IMR-90 (cell line): ENCODE results near the gene NELL1.

Experiments
- BHLHE40 ChIP-seq: fragments of 150-350 bp; IDR thresholded peaks from 2 replicates; pipeline ENCODE4 v1.6.1; 2016; ENCODE audit warnings: mild to moderate bottlenecking, low read depth, low read length
- MAFK ChIP-seq: IDR thresholded peaks from 2 replicates; pipeline ENCODE4 v1.6.1; 2012; ENCODE audit warnings: low read depth, low read length, improper control_type of control experiment
- MAZ ChIP-seq: IDR thresholded peaks from 2 replicates; pipeline ENCODE4 v1.6.1; 2012; ENCODE audit warnings: low read depth, mild to moderate bottlenecking, low read length, improper control_type of control experiment, moderate library complexity, borderline replicate concordance
- POLR2A ChIP-seq: IDR thresholded peaks from 2 replicates; pipeline ENCODE4 v1.6.1; 2012; ENCODE audit warnings: mild to moderate bottlenecking, low read depth, low read length
- RCOR1 ChIP-seq: IDR thresholded peaks from 2 replicates; pipeline ENCODE4 v1.6.1; 2012; ENCODE audit warnings: mild to moderate bottlenecking, low read length, improper control_type of control experiment; ENCODE audit not compliant: insufficient replicate concordance
- RFX5 ChIP-seq: IDR thresholded peaks from 2 replicates; pipeline ENCODE4 v1.8.0; 2012; ENCODE audit warnings: low read depth, mild to moderate bottlenecking, low read length, moderate library complexity
- SMC3 ChIP-seq: fragments of 150-350 bp; IDR thresholded peaks from 2 replicates; pipeline ENCODE4 v1.6.1; 2016; ENCODE audit warnings: low read depth, mild to moderate bottlenecking, antibody characterized with exemption, low read length, moderate library complexity
- TF ChIP-seq, protein P1 (sequence below): conservative IDR thresholded peaks from 2 replicates; pipeline ENCODE4 v1.5.1; 2012; ENCODE audit warnings: mild to moderate bottlenecking, low read depth, low read length, improper control_type of control experiment

DNA sequence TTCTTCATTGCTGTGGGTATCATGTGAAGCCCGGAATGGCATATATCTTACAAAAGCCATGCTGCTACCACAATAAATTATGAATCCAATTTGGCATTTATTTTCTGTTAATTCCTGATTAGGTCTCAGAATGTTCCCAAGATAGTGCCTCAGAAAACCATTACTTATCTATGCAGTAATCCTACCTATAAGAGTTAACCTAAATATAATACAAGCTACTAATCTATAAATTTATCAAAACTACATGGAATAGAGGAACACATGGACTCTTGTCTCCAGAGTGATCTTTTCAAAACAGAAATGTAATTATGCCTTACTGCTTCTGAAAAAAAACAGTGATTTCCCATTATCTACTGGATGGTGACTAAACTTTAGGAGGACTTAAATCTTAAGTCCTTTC lies 835.7 kb downstream of the NELL1 start:
- TF ChIP-seq SMC3: no peak
- no peak for TF ChIP-seq MAZ
- TF ChIP-seq POLR2A: no peak
- TF ChIP-seq, protein P1, sequence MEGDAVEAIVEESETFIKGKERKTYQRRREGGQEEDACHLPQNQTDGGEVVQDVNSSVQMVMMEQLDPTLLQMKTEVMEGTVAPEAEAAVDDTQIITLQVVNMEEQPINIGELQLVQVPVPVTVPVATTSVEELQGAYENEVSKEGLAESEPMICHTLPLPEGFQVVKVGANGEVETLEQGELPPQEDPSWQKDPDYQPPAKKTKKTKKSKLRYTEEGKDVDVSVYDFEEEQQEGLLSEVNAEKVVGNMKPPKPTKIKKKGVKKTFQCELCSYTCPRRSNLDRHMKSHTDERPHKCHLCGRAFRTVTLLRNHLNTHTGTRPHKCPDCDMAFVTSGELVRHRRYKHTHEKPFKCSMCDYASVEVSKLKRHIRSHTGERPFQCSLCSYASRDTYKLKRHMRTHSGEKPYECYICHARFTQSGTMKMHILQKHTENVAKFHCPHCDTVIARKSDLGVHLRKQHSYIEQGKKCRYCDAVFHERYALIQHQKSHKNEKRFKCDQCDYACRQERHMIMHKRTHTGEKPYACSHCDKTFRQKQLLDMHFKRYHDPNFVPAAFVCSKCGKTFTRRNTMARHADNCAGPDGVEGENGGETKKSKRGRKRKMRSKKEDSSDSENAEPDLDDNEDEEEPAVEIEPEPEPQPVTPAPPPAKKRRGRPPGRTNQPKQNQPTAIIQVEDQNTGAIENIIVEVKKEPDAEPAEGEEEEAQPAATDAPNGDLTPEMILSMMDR: no peak
- TF ChIP-seq MAFK: no peak
- no peak for TF ChIP-seq BHLHE40
- no peak for TF ChIP-seq RFX5
- no peak for TF ChIP-seq RCOR1
